ENCODE measurements around the gene TSR1.

Gene TSR1

GRCh38 chr17:2336215-2336851, at the start of gene TSR1:
Gene TSR1 (minus strand): TSS chr17:2336457. CDS start chr17:2336427, 30 bp downstream.
- Histone ChIP-seq H3K9me3 (ENCODE audit: insufficient read depth, low read length, severe bottlenecking) (no peaks in the 10 kb centered on the region), H3K4me2 (ENCODE audit: insufficient read depth, low read length) (peak within 1 kb of the TSS; percentile 95), H3K27me3 (ENCODE audit: insufficient read depth, low read length, poor library complexity) (no peaks in the 10 kb centered on the region), H4K20me1 (ENCODE audit: insufficient read depth, low read length) (peaks cover 17% of the 10 kb centered on the region; the same call in 1 of the 2 replicates), H3K36me3 (ENCODE audit: insufficient read depth, low read length) (peaks cover 50% of the 10 kb centered on the region), H3K4me3 (ENCODE audit: low read depth in 1 of 2, low read length in 2 of 2) (peak within 1 kb of the TSS; percentile 91 to 94), H3K4me1 (ENCODE audit: insufficient read depth, low read length) (peaks cover 47% of the 10 kb centered on the region), H3K9ac (ENCODE audit: low read depth, low read length) (peak within 1 kb of the TSS; percentile 90), H2AFZ (ENCODE audit: low read depth, low read length) (peak within 1 kb of the TSS; percentile 87), H3K27ac (ENCODE audit: low read length) (peak within 1 kb of the TSS; percentile 94), H3K79me2 (ENCODE audit: insufficient read depth, low read length) (peaks cover 70% of the 10 kb centered on the region)
- ATAC-seq (ENCODE audit: insufficient read depth, low read depth) (peak; percentile 89), DNase-seq (peak; percentile 95)
- TF ChIP-seq, protein P1, sequence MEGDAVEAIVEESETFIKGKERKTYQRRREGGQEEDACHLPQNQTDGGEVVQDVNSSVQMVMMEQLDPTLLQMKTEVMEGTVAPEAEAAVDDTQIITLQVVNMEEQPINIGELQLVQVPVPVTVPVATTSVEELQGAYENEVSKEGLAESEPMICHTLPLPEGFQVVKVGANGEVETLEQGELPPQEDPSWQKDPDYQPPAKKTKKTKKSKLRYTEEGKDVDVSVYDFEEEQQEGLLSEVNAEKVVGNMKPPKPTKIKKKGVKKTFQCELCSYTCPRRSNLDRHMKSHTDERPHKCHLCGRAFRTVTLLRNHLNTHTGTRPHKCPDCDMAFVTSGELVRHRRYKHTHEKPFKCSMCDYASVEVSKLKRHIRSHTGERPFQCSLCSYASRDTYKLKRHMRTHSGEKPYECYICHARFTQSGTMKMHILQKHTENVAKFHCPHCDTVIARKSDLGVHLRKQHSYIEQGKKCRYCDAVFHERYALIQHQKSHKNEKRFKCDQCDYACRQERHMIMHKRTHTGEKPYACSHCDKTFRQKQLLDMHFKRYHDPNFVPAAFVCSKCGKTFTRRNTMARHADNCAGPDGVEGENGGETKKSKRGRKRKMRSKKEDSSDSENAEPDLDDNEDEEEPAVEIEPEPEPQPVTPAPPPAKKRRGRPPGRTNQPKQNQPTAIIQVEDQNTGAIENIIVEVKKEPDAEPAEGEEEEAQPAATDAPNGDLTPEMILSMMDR (IDR thresholded peaks at IDR 0.05; ENCODE audit: borderline replicate concordance, extremely low read depth, low read length, poor library complexity, severe bottlenecking), result peak; percentile 51
- TF ChIP-seq EZH2 (IDR thresholded peaks at IDR 0.05; ENCODE audit: borderline replicate concordance, low read depth, low read length, severe bottlenecking), result no peak

- Histone ChIP-seq H2AFZ (ENCODE audit: low read depth, low read length) (no peak overlapping the region), H3K9ac (ENCODE audit: low read depth, low read length) (no peak overlapping the region), H3K9me3 (ENCODE audit: insufficient read depth, low read length, severe bottlenecking) (no peaks in the 10 kb centered on the region), H3K36me3 (ENCODE audit: insufficient read depth, low read length) (peaks cover 36% of the 10 kb centered on the region), H3K27me3 (ENCODE audit: insufficient read depth, low read length, poor library complexity) (no peaks in the 10 kb centered on the region), H3K27ac (ENCODE audit: low read length) (no peak overlapping the region), H3K4me1 (ENCODE audit: insufficient read depth, low read length) (peaks cover 6% of the 10 kb centered on the region), H4K20me1 (ENCODE audit: insufficient read depth, low read length) (peaks cover 23% of the 10 kb centered on the region), H3K79me2 (ENCODE audit: insufficient read depth, low read length) (peaks cover 14% of the 10 kb centered on the region), H3K4me2 (ENCODE audit: insufficient read depth, low read length) (no peak overlapping the region), H3K4me3 (ENCODE audit: low read depth in 1 of 2, low read length in 2 of 2) (no peak overlapping the region)
- TF ChIP-seq, protein P1 (IDR thresholded peaks at IDR 0.05; ENCODE audit: borderline replicate concordance, extremely low read depth, low read length, poor library complexity, severe bottlenecking), result no peak
- no peak for TF ChIP-seq EZH2 (IDR thresholded peaks at IDR 0.05; ENCODE audit: borderline replicate concordance, low read depth, low read length, severe bottlenecking)
- DNase-seq (no peak), ATAC-seq (ENCODE audit: insufficient read depth, low read depth) (no peak)
Measured at GRCh38 chr17:2385240-2386210, 49.3 kb upstream of the TSR1 start.

DNA sequence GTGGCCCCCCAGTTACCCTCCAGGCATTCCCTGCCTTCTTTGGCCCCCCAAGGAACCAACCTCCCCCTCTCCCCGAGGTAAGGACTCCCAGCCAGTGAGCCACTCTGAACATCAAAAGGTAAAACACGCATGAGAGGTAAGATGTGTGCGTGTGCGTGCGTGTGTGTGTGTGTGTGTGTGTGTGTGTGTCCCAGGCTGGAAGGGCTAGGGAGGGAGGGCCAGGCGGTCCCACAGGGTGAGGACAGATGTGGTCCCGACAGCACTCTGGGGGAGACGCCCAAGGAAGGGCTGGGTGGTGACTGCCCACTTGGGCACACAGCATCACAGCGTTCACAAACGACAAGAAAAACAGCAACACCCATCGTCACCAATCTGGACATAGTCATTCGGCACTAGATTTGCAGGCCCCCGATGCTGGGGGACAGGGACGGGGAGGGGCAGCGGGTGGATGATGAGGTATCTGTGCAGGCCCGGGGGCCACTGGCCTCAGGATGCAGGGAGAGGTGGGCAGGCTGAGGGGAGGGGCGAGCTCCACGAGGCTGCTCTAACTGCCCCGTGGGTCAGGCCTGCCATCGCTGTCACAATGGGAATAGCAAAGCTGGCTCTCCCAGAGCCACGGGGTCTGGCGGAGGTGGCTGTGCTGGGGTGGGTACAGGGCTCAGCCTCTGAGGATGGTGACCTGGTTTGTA, 48.3 kb upstream of the TSR1 start:
- Histone ChIP-seq H3K9ac (ENCODE audit: low read depth, low read length) (no peak overlapping the region), H3K4me1 (ENCODE audit: insufficient read depth, low read length) (peaks cover 6% of the 10 kb centered on the region), H3K36me3 (ENCODE audit: insufficient read depth, low read length) (peaks cover 45% of the 10 kb centered on the region), H4K20me1 (ENCODE audit: insufficient read depth, low read length) (peaks cover 16% of the 10 kb centered on the region; the same call in 1 of the 2 replicates), H2AFZ (ENCODE audit: low read depth, low read length) (no peak overlapping the region), H3K4me3 (ENCODE audit: low read depth in 1 of 2, low read length in 2 of 2) (no peak overlapping the region), H3K27me3 (ENCODE audit: insufficient read depth, low read length, poor library complexity) (no peaks in the 10 kb centered on the region), H3K9me3 (ENCODE audit: insufficient read depth, low read length, severe bottlenecking) (no peaks in the 10 kb centered on the region), H3K27ac (ENCODE audit: low read length) (no peak overlapping the region), H3K4me2 (ENCODE audit: insufficient read depth, low read length) (no peak overlapping the region), H3K79me2 (ENCODE audit: insufficient read depth, low read length) (0 out of 2 replicates have a peak, but pooled peaks cover 8% of the 10 kb centered on the region)
- DNase-seq, result no peak
- no peak for TF ChIP-seq EZH2 (IDR thresholded peaks at IDR 0.05; ENCODE audit: borderline replicate concordance, low read depth, low read length, severe bottlenecking)
- TF ChIP-seq, protein P1 (IDR thresholded peaks at IDR 0.05; ENCODE audit: borderline replicate concordance, extremely low read depth, low read length, poor library complexity, severe bottlenecking), result no peak
- no peak for ATAC-seq (ENCODE audit: insufficient read depth, low read depth)

Measured in DND-41 (cell line).